GM21576 (cell line): Measurements from ENCODE around the gene BATF3.
A peak's percentile ranks its signal among the peaks of the same experiment; 100 is the strongest.

Source experiments
- ATAC-seq: cut with Tn5 transposase; IDR thresholded peaks from one replicate; pipeline ENCODE4 v1.9.1; 2021; ENCODE audit warnings: mild to moderate bottlenecking, moderate library complexity; ENCODE audit not compliant: unreplicated experiment

BATF3 gene

GRCh38 chr1:212685429-212685828 is 14.2 kb downstream of the BATF3 start:
- no peak for ATAC-seq

DNA sequence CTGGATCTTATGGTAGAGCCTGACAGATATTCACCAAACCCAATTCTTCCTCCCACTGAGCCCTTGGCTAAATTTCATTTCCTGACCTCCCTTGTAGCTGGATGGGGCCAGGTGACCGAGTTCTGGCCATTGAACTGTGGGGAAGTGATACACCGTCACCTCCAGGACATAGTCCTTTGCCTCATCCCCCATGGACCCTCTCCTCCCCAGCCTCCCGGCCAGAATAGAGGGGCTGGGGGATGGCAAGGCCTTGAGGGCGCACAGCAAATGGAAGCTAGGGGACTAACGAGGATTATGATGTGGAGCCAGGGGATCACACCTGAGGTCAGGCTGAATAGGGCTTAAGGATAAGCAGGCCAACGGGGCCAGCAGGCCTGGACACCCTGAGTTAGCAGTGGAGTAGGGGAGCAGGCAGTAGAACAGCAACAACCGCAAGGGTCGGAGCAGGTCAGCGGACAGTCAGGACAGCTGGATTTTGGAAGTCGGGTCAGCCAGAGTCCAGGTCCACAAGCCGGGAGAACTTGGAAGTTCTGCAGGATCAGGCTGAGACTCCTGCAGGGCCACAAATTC is 15.0 kb downstream of the BATF3 start:
- no peak for ATAC-seq

GRCh38 chr1:212684076-212684475 is 15.6 kb downstream of the BATF3 start:
- ATAC-seq = no peak

- ATAC-seq = peak; percentile 79
Observed at GRCh38 chr1:212683357-212683722, 16.3 kb downstream of the BATF3 start.

- no peak for ATAC-seq
Observed at GRCh38 chr1:212680680-212681389, 18.8 kb downstream of the BATF3 start.

- ATAC-seq = peak; percentile 55
Observed at GRCh38 chr1:212678456-212679410, 20.9 kb downstream of the BATF3 start.

- ATAC-seq = no peak
Observed at GRCh38 chr1:212677573-212677972, 22.1 kb downstream of the BATF3 start.

DNA sequence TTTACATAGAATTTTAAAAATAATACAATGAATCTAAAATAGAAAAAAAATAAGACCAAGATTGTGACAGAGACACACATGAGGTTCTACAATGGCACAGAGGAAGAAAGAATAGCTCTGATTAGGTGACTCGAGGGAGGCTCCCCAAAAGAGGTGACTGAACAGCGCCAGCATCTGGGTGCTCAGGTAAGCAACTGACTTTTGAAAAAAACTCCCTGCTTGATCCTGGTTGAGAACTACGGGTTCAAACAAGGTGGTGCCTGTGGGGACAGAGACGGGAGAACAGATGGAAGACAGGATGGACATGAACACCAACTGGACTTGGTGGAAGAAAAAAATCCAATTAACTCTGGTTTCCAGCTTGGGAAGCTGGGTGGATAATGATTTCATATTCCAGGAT is 22.5 kb downstream of the BATF3 start:
- ATAC-seq = no peak

DNA sequence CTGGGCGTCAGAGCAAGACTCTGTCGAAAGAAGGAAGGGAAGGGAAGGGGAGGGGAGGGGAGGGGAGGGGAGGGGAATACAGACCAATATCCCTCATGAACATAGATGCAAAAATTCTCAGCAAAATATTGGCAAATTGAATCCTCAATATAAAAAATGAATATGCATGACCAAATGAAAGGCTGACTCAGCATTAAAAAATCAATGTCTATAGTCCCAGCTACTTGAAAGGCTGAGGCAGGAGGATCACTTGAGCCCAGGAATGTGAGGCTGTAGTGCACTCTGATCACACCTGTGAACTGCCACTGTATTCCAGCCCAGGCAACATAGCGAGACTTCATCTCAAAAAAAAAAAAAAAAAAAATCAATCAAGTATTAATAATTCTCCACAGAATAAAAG is 24.0 kb downstream of the BATF3 start:
- no peak for ATAC-seq

DNA sequence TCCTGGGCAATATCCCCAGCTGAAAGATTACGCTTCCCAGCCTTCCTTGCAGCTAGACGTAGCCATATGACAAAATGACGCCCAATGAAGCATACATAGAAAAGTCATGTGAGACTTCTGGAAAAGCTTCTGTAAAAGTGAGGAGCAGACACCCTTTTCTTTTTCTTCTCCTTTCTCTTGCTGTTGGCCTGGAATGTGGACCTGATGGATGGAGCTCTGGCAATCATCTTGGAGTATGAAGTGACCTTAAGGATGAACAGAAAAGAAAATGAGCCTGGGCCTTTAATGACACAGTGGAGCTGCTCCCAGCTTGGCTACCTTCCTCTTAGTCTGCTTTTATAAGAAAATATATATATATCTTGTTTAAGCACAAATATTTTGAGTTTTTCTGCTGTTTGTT is 24.8 kb downstream of the BATF3 start:
- no peak for ATAC-seq

GRCh38 chr1:212671342-212672031 is 28.2 kb downstream of the BATF3 start:
- ATAC-seq = no peak

DNA sequence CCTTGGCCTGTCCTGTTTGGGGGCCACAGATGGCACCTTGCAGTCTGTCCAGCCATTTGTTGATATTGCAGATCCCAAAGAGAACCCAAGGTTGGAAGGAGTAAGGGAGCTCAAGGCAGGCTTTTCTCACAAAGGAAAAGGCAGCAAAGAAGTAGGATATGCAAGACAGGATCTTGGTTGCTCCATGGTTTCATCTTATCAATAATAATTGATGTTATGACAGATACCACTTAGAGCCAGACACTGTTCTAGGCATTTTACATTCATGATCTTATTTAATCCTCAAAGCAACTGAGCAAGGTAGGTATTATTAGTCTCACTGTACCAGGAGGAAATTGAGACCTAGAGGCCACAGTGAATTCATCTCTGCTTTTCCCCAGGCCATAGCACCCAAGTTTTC is 28.8 kb downstream of the BATF3 start:
- no peak for ATAC-seq

GRCh38 chr1:212670301-212670700 is 29.3 kb downstream of the BATF3 start:
- no peak for ATAC-seq

GRCh38 chr1:212669600-212669999 is 30.0 kb downstream of the BATF3 start:
- no peak for ATAC-seq

DNA sequence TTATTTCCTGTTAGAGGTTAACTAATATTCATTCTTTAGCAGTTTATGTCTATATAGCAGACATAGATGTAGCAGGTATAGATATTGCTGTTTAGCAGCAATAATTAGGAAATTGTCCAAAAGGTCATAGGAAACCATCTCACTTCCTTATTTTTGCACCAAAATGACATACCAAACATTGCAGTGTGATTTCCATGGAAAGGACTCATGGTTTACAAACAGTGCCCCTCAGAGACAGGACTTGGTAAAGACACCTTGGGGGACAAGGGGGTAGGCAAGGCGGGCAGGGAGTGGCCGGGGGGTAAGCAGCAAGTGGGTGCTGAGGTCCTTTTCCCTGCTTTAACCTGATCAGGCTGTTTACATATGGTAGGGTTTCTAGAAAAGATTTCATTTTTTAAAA is 30.5 kb downstream of the BATF3 start:
- no peak for ATAC-seq

DNA sequence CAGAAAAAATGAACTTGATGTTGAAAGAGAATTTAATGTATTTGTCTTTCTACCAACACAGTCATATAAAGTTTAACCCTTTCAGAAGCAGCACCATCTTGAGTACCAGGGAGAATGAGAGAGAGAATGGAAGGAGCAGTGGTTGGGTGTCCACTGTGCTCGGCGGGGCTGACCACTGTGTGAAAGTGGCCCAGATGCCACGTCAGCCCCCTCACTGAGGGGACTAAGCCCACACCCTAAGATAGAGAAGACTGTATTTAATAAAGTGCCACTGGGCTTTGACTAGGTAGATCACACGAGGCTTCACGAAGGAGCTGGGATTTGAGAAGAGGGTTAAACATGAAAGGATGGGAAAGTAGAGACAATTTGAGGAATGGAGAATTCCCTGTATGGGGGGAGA is 31.2 kb downstream of the BATF3 start:
- ATAC-seq = no peak

- ATAC-seq = no peak
Observed at GRCh38 chr1:212667223-212668139, 32.2 kb downstream of the BATF3 start.

DNA sequence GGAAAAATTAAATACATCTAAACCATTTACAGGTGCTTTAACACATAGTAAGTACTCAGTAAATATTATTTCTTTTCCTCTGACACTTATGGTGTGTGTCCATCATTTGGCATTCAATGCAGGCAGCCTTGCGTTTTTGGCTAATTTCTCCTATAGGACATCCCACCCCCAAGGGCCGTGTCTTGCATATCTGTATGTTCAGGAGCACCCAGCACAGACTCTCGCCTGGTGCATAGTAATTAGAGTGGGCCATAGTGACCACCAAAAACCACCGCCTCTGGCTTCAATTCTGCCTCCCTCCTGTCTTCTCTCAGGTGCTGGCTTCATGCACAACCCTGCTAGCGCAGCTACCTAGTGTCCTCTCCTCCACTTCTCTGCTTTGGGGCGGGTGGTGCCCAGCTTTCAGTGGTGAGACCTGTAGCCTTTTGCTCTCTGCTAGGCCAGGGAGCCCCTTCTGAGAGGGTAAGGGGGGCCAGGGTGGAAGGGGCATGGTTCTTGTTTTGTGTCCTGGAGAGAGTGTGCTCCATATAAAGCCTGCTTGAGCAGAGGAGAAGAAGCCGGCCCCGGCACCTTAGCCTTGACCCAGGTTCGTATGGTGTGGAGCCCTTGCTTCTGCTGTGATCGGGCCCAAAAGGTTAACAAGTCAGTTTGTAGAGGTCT is 33.4 kb downstream of the BATF3 start:
- no peak for ATAC-seq

DNA sequence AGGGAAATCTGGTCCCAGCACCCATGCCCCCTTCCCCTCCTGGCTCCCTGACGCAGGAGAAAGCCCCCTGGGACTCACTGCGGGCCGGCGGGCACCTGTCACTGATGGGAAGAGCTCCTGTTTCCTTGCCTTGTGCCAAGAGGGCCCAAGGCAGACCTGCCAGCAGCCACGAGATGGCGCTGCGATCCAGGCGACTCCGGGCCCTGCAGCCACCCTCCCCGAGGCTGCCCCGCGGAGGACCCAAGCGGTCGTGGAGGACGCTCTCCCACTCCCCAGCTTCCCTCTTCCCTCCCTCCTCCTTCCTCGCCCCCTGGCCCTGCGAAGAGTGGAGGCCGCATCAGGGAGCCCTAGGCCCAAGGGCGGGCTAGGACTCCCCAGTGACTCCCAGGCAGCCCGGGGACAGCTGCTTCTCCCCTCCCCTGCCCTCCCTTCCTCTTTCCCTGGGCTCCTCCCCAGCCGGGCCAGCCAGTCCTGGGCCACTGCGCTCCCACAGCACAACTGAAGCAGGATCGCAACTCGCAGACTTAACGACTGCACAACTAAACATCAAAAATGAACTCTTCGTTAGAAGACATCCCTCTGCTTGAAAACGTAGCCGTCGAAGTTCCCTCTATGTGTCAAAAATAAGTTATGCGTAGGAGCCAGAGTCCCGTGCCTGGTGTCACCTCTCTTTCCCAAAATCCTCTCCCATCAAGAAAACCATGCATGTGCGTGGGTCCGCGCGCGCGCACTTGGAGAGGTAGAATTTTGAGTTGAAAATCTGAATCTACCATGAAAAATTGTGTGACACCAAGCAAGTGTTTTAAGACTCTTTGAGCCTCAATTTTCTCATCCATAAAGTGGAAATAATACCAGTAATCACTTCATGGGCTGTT is 34.2 kb downstream of the BATF3 start:
- peak; percentile 92 for ATAC-seq
